Esophagus muscularis mucosa (tissue), 4 donors: ENCODE results near the gene NOP10.

Experiments
- CTCF ChIP-seq, 3 experiments: fragments of 200-600 bp in 2 of 3; fragments of 450-650 bp in 1 of 3; sonication (generic) in 2 of 3; IDR thresholded peaks; one replicate each; pipeline ENCODE4 v1.5.1; 2017 to 2019; ENCODE audit warnings: antibody characterized with exemption in 3 of 3, mild to moderate bottlenecking in 2 of 3, moderate library complexity in 1 of 3
- EP300 ChIP-seq: sonication (generic); formaldehyde crosslinking; IDR thresholded peaks from one replicate; pipeline ENCODE4 v1.6.1; 2017; ENCODE audit warnings: antibody characterized with exemption
- POLR2A ChIP-seq: fragments of 450-650 bp; IDR thresholded peaks from one replicate; pipeline ENCODE4 v1.6.1; 2017; ENCODE audit warnings: antibody characterized with exemption, moderate library complexity, mild to moderate bottlenecking, low read depth
- POLR2AphosphoS5 ChIP-seq, 2 donors: sonication (generic); formaldehyde crosslinking; IDR thresholded peaks; one replicate each; pipeline ENCODE4 v1.6.1; 2017; ENCODE audit warnings: antibody characterized with exemption in 2 of 2

- no peak for TF ChIP-seq POLR2AphosphoS5 (IDR thresholded peaks at IDR 0.05)
- TF ChIP-seq EP300: no peak
- TF ChIP-seq CTCF (IDR thresholded peaks at IDR 0.05): no peak
- TF ChIP-seq POLR2A: no peak
Measured at GRCh38 chr15:34364041-34364440, 21.1 kb upstream of the NOP10 start.
